Measurements from ENCODE around the gene AK5.
"Not testable (repeated sequence)": the region's sequence is repeated elsewhere in the genome, so short reads cannot be mapped to it uniquely, and the experiment has no call there.

Gene AK5

GRCh38 chr1:77512650-77513049 lies 230.8 kb downstream of the AK5 start:
- not testable (repeated sequence) for DNase-seq

- no peak for DNase-seq
These were observed 232.3 kb downstream of the AK5 start for GRCh38 chr1:77513839-77514763.

GRCh38 chr1:77514921-77515776 lies 233.3 kb downstream of the AK5 start:
- DNase-seq, result no peak

- no peak for DNase-seq
These were observed 234.3 kb downstream of the AK5 start for GRCh38 chr1:77516106-77516505.

- DNase-seq, result no peak
These were observed 242.2 kb downstream of the AK5 start for GRCh38 chr1:77524038-77524437.

GRCh38 chr1:77531149-77531548 lies 249.3 kb downstream of the AK5 start:
- DNase-seq, result not testable (repeated sequence)

- not testable (repeated sequence) for DNase-seq
These were observed 249.9 kb downstream of the AK5 start for GRCh38 chr1:77531596-77532280.

- no peak for DNase-seq
These were observed 250.8 kb downstream of the AK5 start for GRCh38 chr1:77532641-77533040.

GRCh38 chr1:77533660-77534305 lies 252.0 kb downstream of the AK5 start:
- DNase-seq, result peak; percentile 64 to 74

GRCh38 chr1:77534456-77534855 lies 252.6 kb downstream of the AK5 start:
- no peak for DNase-seq

GRCh38 chr1:77536813-77537212 lies 255.0 kb downstream of the AK5 start:
- no peak for DNase-seq

- no peak for DNase-seq
These were observed 257.2 kb downstream of the AK5 start for GRCh38 chr1:77538956-77539518.

GRCh38 chr1:77539519-77540142 lies 257.8 kb downstream of the AK5 start:
- DNase-seq, result no peak

- DNase-seq, result no peak
These were observed 258.8 kb downstream of the AK5 start for GRCh38 chr1:77540501-77541161.

GRCh38 chr1:77541162-77541545 lies 259.3 kb downstream of the AK5 start:
- no peak for DNase-seq

GRCh38 chr1:77542813-77543420 lies 261.1 kb downstream of the AK5 start:
- no peak for DNase-seq

- DNase-seq, result no peak
These were observed 262.1 kb downstream of the AK5 start for GRCh38 chr1:77543822-77544448.

GRCh38 chr1:77544845-77545244 lies 263.0 kb downstream of the AK5 start:
- DNase-seq, result no peak

GRCh38 chr1:77545970-77546369 lies 264.2 kb downstream of the AK5 start:
- DNase-seq, result no peak

GRCh38 chr1:77546890-77547289 lies 265.1 kb downstream of the AK5 start:
- DNase-seq, result no peak
